GM21528 (cell line): ENCODE results near the gene GDPD4.

Source experiments
- ATAC-seq: cut with Tn5 transposase; IDR thresholded peaks from one replicate; pipeline ENCODE4 v1.9.1; 2021; ENCODE audit warnings: mild to moderate bottlenecking, moderate library complexity; ENCODE audit not compliant: unreplicated experiment, low FRiP score

The GDPD4 gene

GRCh38 chr11:77207019-77207485 lies 94.4 kb downstream of the GDPD4 start:
- ATAC-seq, result no peak

DNA sequence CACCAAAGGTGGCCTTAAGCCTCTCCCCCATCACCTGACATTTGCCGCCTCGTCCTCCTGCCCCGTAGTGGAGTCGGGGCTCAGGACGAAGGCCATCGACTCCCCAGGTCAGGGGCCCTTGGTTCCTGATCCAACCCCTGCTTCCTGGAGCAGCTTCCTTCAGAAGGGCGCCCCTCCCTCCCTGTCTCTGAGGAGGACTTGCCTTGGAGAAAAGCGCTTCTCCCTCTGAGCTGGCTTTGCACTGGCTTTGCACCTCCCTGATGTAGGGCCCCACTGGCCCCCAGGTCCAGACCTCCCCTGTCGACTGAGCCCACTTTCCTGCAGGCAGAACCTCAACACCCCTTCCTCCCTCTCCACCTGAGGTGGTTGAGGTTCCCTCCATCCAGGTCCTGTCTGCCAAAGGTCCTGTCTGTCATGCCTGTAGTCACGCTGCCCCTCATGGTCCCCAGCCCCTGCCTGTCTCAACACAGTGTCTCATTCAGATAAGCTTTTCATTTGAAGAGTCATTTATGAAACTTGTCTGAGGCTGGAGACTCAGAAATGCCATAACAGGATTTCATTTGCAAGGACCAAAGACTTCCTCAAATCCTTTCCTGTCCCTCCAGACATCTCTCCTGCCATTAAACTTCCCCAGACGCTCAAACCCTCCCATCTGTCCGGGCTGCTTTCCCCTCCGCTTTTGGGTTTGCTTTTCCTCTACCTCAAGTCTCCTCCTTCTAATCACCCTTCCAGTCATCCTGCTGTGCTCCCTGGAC lies 95.0 kb downstream of the GDPD4 start:
- ATAC-seq, result no peak

- ATAC-seq, result no peak
Observed at GRCh38 chr11:77205467-77206263, 95.8 kb downstream of the GDPD4 start.

GRCh38 chr11:77204754-77205466 lies 96.6 kb downstream of the GDPD4 start:
- ATAC-seq, result no peak

DNA sequence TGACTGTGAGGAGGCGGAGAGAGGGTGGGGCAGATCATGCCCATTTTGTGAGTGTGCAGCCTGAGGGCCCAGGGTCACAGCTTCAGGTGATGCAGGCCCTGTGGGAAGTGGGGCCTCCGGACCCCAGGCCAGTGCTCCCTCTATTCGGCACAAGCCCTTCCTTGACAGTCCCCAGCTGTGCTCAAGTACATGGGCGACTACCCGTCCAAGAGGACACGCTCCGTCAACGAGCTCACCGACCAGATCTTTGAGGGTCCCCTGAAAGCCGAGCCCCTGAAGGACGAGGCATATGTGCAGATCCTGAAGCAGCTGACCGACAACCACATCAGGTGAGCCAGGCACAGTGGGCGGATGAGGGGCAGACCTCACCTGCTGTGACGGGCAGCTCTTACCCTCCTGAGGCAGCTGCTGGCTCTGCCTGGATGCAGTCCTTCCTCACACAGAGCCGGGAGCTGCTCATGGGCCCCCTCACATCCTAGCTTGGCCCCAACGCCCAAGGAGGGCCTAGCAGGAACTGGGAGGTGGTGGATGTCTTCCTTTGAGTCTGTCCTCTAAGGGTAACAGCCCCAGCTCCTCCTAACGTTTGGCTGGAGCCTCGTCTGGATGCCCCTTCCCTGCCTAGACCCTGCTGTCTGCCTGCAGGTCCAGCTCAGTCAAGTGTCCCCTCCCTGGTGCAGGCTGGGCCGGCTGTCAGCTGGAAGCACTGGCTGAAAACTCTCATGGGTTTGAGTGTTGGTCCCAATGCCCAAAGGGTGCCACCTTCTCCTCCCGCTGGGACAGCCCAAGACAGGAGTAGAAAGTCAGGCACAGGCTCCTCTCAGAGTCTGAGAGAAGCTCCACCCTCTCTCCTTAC lies 97.4 kb downstream of the GDPD4 start:
- ATAC-seq, result no peak

- ATAC-seq, result no peak
Observed at GRCh38 chr11:77202941-77203900, 98.3 kb downstream of the GDPD4 start.

DNA sequence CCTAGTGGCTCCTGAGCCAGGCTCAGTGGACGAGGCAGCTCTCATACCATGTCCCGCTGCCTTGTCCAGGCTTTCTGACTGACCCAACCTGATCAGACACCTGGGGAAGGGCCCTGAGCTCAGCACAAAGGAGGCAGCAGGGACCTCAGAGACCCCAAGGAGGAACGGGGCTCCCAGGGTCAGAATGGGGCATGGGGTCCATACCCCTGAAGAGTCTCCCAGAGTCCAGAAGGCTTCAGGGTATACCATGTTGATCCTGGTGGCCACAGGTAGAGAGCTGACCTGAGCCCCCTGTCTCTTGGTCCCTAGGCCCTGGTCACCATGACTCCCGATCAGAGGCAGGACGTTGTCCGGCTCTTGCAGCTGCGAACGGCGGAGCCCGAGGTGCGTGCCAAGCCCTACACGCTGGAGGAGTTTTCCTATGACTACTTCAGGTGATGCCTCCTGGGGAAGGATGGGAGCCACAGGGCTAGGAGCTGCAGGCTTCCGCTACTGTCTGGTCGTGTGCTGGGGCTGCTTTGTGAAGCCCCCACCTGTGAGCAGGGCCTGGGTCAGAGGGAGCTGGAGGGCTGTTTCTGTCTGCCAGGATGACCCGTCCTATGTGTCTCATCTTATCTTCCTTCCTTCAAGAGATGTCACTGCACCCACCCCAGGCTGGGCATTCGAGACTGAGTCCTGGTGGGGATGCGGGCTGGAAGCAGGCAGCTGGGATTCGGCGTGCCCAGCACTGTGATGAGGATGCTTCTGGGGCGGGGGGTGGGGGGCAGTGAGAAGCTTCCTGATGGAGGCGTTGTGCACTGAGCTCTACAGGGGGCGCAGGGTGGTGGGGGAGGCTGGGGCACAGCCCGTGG lies 99.3 kb downstream of the GDPD4 start:
- no peak for ATAC-seq

DNA sequence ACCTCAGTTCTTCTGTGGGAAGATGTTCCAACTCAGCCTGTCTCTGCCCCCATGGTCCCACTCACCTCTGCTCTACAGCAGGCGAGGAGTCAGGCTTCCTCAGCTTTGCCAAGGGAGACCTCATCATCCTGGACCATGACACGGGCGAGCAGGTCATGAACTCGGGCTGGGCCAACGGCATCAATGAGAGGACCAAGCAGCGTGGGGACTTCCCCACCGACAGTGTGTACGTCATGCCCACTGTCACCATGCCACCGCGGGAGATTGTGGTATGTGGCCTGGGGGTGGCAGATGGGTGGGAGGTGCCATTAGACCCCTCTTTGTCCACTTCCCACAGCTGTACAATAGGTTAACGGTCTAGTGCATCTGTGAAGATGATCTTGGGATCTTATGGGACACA lies 100.1 kb downstream of the GDPD4 start:
- no peak for ATAC-seq

DNA sequence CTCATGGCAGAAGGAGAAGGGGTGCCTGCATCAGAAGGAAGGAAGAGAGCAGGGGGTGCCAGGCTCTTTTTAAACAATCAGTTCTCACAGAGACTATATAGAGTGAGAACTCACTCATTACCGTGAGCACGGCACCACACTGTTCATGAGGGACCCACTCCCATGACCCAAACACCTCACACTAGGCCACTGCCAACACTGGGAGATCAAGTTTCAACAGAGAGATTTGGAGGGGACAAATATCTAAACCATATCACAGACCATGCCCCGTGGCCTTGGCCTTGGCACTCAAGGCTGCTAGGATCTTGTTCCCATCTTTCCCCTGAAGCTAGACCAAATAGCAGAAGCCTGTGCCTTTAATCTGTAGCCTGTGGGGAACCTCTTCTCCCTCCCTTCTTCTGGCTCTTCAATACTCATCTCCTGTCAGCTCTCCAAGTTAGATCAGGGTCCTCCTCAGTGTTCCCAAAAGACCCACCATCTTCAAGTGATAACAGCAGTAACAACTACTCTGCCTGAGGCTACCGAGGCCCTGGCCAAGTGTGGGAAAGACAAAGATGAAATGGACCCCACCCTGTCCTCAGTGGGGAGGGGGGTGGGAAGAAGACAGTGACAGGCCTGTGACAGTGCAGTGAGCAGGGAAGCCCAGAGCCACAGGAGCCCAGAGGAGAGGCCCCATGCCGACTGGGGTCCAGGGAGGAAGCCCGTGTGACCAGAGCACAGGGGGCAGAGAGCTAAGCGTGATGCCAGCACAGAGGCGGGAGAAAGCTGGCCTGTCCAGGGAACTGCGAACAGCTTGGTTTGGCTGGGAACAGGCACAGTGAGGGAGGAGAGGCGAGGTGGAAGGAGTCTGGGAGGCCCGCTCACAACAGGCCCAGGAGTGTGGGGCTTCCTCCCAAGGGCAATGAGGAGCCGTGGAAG lies 100.9 kb downstream of the GDPD4 start:
- no peak for ATAC-seq

DNA sequence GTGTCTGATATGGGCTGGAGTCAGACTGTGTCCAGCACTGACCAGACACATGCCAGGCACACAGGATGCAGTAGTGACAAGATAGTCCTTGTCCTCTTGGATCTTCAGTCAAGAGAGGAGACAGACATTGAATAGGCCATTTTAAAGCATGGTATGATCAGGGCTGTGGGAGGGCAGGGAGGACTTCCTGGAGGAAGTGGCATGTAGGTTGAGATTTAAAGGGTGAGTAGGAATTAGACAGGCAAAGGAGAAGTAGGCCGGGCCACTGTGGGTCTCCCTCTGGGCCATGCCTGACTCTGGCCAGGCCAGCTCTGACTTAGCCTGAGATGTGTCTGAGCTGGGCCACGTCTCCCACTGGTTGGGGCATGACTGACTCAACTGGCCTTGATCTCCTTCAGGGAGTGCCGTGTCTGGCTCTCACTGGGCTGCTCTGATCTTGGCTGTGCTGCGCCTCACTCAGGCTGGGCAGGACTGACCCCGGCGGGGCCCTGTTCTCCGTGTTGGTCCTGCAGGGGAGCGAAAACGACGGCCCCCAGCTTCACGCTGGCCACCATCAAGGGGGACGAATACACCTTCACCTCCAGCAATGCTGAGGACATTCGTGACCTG lies 102.2 kb downstream of the GDPD4 start:
- ATAC-seq, result no peak

- no peak for ATAC-seq
Observed at GRCh38 chr11:77198440-77198849, 103.0 kb downstream of the GDPD4 start.

- no peak for ATAC-seq
Observed at GRCh38 chr11:77197626-77198320, 103.7 kb downstream of the GDPD4 start.

DNA sequence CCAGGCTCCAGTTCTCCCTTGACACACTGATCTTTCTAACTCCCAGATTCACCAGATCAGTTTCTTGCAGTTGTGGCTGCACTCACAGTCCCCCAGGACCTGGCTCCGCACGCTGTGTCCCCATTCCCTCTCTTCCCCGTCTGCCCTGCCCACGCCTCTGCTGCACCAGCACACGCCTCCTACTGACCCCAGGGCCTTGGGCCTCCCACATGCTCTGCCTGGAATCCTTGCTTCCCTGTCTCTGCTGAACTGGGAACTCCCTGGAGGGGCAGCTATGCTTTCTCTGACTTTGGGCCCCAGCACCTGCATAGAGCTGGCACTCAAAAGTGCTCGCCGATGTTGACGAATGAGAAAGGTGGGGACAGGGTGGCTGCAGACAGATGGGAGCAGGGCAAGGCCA lies 104.5 kb downstream of the GDPD4 start:
- ATAC-seq, result no peak

DNA sequence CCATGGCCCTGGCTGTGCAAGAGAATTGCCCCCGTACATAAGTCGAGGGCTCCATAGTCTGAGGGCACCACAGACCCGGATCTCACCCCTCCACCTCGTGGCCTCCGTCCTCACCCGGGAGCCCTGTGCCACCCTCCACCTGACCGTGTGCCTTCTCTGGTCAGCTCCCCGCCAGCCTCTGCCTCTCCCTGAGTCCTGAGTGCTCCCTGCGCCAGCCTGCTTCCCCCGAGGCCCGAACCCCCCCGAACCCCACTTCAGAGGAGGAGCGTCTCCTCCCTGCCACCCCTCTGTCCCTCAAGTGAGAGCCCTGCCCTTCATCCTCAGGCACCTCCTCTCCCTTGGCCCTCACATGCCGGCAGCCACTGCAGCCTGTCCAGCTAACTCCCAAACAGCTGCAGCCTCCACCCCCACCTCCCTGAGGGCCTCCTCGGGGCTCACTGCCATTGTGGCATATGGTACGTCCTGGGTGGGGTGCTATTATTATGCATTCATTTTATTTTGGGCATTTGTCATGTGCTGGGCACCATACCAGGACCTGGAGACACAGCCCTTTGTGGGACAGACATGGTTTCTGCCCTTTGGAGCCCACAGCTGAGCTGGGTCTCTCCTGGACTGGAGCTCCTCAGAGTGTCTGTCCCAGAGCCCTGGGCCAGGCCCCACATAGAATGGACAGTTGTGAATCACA lies 106.3 kb downstream of the GDPD4 start:
- ATAC-seq, result no peak

GRCh38 chr11:77193911-77194830 lies 107.3 kb downstream of the GDPD4 start:
- ATAC-seq, result no peak
